ENCODE measurements around the gene RAVER2.
"Not testable (repeated sequence)": the region's sequence is repeated elsewhere in the genome, so short reads cannot be mapped to it uniquely, and the experiment has no call there.

Gene RAVER2, protein sequence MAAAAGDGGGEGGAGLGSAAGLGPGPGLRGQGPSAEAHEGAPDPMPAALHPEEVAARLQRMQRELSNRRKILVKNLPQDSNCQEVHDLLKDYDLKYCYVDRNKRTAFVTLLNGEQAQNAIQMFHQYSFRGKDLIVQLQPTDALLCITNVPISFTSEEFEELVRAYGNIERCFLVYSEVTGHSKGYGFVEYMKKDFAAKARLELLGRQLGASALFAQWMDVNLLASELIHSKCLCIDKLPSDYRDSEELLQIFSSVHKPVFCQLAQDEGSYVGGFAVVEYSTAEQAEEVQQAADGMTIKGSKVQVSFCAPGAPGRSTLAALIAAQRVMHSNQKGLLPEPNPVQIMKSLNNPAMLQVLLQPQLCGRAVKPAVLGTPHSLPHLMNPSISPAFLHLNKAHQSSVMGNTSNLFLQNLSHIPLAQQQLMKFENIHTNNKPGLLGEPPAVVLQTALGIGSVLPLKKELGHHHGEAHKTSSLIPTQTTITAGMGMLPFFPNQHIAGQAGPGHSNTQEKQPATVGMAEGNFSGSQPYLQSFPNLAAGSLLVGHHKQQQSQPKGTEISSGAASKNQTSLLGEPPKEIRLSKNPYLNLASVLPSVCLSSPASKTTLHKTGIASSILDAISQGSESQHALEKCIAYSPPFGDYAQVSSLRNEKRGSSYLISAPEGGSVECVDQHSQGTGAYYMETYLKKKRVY

DNA sequence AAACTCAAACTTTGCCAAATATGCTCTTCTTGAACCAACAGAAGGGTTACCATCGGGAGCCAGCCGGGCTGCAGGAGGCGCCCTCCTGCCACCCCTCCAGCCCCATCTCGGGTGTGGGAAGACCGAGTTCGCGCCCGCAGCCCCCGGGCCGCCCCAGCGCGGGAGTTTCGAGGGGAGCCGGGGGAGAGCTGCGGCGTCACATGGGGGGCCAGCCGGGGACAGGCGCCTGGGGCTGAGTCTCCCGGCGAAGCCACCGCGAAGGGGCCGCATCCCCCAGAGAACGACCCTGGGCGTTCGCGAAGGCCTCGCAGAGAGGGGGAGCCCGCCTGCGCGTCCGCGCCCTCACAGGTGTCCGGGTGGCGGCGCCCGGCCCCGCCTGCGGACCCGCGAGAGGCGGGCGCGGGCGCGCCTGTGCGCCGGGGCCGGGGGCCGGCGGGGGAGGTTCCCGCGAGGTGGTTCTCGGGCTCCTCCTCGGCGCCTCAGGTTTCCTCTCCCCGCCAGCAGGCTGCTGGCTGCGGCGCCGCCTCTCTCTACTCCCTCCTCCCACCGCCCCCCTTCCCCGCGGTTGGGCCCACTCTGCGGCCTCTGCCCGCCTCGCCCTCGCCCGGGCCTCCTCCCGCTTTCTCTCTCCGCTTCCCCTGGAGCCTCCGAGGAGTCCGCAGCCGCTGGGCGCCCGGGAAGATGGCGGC, at the start of gene RAVER2:
RAVER2 (plus strand) TSS at position 584 of the 689 bp plus-strand sequence; CDS start at position 682, 98 bp downstream.
- H3K4me3 ChIP-seq (replicated peaks; ENCODE audit: low read depth, low read length): peak within 1 kb of the TSS; percentile 75
- peak; percentile 63 for DNase-seq (ENCODE audit: low read depth)
- peak; percentile 47 for TF ChIP-seq CTCF (IDR thresholded peaks at IDR 0.05; ENCODE audit: low read length, missing control alignments)

DNA sequence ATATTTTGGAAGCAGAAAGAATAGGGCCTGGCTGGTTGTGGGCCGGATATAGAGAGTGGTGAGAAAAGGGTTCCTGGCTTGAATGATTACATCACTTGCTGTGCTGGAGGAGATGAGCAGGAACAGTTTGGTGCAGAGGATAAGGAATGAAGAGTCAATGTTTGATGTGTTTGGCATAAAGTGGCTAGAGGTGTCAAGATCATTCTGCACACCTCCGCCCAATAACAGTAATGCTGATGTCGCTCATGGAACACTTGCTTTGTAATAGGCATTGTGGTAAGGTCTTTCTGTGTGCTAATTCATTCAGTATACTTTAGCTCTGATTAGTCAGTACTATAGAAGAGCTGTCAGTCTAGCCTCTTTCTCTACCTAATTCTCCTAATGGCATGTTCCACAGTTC, 48.0 kb upstream of the RAVER2 start:
- no peak overlapping the region for H3K4me3 ChIP-seq (replicated peaks; ENCODE audit: low read depth, low read length)
- no peak for TF ChIP-seq CTCF (IDR thresholded peaks at IDR 0.05; ENCODE audit: low read length, missing control alignments)
- DNase-seq (ENCODE audit: low read depth): no peak

GRCh38 chr1:64699327-64699726, 45.5 kb upstream of the RAVER2 start:
- no peak for DNase-seq (ENCODE audit: low read depth)
- H3K4me3 ChIP-seq (replicated peaks; ENCODE audit: low read depth, low read length): no peak overlapping the region
- TF ChIP-seq CTCF (IDR thresholded peaks at IDR 0.05; ENCODE audit: low read length, missing control alignments): no peak

DNA sequence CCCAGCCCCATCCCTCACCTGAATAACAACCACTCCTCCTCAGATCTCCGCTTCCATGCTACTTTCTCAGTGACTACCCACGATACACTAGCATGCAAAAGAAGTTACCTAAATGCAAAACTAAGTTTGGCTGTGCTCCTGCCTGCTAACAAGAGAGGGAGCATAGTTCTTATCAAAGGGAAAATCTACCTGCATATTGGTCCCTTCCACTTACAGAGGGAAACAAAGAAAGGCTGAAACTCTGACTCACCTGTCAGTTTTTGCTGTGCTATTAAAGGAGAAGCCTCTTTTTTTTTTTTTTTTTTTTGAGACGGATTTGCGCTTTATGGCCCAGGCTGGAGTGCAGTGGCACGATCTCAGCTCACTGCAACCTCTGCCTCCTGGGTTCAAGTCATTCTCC, 43.8 kb upstream of the RAVER2 start:
- TF ChIP-seq CTCF (IDR thresholded peaks at IDR 0.05; ENCODE audit: low read length, missing control alignments): no peak
- no peak for DNase-seq (ENCODE audit: low read depth)
- no peak overlapping the region for H3K4me3 ChIP-seq (replicated peaks; ENCODE audit: low read depth, low read length)

DNA sequence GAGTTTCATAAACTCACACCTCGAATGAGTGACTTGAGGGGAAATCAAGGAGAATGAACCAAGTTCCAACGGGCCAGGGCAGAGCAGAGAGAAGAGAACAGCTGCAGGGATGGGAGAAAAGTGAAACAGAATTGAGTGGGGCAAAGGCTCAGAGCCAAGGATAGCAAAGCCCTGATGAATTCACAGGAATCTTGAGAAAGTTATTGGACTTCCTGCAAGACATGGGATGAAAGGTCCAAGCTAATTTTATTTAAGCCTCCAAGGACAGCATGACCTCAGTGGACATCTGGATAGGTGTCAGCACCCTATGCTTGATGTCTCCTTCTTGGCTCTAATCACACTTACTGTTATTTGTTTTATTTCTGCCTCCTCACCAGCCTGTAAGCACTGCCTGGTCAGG, 43.0 kb upstream of the RAVER2 start:
- no peak overlapping the region for H3K4me3 ChIP-seq (replicated peaks; ENCODE audit: low read depth, low read length)
- DNase-seq (ENCODE audit: low read depth): no peak

GRCh38 chr1:64702670-64703069, 42.2 kb upstream of the RAVER2 start:
- not testable (repeated sequence) for H3K4me3 ChIP-seq (replicated peaks; ENCODE audit: low read depth, low read length); DNase-seq (ENCODE audit: low read depth)

More for the DNA sequence above, 43.0 kb upstream of the RAVER2 start:
- TF ChIP-seq CTCF (IDR thresholded peaks at IDR 0.05; ENCODE audit: low read length, missing control alignments): no peak

DNA sequence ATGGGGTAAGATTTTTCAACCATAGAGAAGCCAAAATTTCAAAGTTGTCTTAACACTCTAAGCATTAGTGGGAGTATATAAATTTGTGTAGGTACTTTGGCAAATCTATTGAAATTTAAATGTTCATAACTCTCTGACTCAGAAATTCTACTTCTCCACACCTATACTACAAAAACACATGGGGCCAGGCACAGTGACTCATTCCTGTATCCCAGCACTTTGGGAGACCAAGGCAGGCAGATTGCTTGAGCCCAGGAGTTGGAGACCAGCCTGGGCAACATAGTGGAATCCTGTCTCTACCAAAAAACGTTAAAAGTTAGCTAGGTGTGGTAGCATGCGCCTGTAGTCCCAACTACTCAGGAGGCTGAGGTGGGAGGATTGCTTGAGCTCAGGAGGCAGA, 41.3 kb upstream of the RAVER2 start:
- H3K4me3 ChIP-seq (replicated peaks; ENCODE audit: low read depth, low read length): no peak overlapping the region
- DNase-seq (ENCODE audit: low read depth): no peak
- TF ChIP-seq CTCF (IDR thresholded peaks at IDR 0.05; ENCODE audit: low read length, missing control alignments): no peak
